ENCODE measurements around the gene MCU. TPM values are rescaled to one million over a fixed set of nuclear protein-coding genes. Genes with fewer than 3 reads are reported as not detected.

The MCU gene
- total RNA-seq, 1 donor from 2014 or later = 15.5 TPM

DNA sequence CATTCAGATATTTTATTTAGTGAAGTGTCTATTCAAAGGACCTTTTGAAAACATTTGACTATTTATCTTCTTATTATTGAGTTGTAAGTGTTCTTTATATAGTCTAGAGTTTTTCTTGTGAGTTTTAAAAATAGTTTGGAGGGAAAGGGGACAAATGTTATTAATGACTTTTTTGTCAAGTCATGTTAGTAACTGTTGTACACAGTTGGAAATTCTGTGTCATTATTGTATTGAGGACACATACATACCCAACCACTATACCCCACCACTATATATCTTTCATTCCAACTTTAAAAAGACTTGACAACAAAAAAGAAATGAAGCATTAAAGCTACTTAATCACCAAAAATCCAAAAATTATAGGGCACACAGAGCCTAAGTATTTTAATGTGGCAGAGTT is 148.4 kb downstream of the MCU start:
- intact Hi-C loops (cut with micrococcal nuclease) = no loop called here
- no peaks in the 10 kb centered on the region for H3K9me3 Mint-ChIP-seq
- no peak overlapping the region for H3K27ac Mint-ChIP-seq
- ChIA-PET POLR2A (no interaction called here), CTCF (no interaction called here)
- no peak for ATAC-seq (ENCODE audit: low read depth)
- H3K27me3 Mint-ChIP-seq = no peaks in the 10 kb centered on the region
- DNase-seq = no peak
- H3K4me1 Mint-ChIP-seq = no peaks in the 10 kb centered on the region
- TF ChIP-seq, protein P1, sequence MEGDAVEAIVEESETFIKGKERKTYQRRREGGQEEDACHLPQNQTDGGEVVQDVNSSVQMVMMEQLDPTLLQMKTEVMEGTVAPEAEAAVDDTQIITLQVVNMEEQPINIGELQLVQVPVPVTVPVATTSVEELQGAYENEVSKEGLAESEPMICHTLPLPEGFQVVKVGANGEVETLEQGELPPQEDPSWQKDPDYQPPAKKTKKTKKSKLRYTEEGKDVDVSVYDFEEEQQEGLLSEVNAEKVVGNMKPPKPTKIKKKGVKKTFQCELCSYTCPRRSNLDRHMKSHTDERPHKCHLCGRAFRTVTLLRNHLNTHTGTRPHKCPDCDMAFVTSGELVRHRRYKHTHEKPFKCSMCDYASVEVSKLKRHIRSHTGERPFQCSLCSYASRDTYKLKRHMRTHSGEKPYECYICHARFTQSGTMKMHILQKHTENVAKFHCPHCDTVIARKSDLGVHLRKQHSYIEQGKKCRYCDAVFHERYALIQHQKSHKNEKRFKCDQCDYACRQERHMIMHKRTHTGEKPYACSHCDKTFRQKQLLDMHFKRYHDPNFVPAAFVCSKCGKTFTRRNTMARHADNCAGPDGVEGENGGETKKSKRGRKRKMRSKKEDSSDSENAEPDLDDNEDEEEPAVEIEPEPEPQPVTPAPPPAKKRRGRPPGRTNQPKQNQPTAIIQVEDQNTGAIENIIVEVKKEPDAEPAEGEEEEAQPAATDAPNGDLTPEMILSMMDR (IDR thresholded peaks at IDR 0.05) = no peak
- no peak overlapping the region for H3K4me3 Mint-ChIP-seq
- H3K36me3 Mint-ChIP-seq (ENCODE audit: low read depth) = no peaks in the 10 kb centered on the region

DNA sequence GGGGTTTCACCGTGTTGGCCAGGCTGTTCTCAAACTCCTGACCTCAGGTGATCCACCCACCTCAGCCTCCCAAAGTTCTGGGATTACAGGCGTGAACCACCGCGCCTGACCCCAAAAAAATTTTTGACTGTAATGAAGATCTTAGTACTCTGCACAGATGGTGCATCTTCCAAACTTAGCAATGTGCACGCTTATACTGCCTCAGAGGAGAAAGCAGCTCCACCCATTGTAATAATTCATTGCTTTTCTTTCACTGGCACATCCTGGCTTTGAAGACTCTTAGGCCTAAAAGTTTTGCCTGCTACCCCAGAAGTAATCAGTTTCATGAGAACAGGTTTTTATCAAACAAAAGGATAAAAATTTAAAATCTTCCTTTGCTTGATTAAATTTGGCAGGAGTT is 149.5 kb downstream of the MCU start:
- H3K36me3 Mint-ChIP-seq (ENCODE audit: low read depth) = no peaks in the 10 kb centered on the region
- H3K4me3 Mint-ChIP-seq = no peak overlapping the region
- TF ChIP-seq, protein P1 (IDR thresholded peaks at IDR 0.05) = no peak
- H3K9me3 Mint-ChIP-seq = no peaks in the 10 kb centered on the region
- H3K27me3 Mint-ChIP-seq = no peaks in the 10 kb centered on the region
- POLR2A ChIA-PET = no interaction called here
- H3K27ac Mint-ChIP-seq = no peak overlapping the region
- ATAC-seq (ENCODE audit: low read depth) (no peak), DNase-seq (no peak)
- no peaks in the 10 kb centered on the region for H3K4me1 Mint-ChIP-seq
- intact Hi-C loops (cut with micrococcal nuclease) = no loop called here
- CTCF ChIA-PET = no interaction called here

GRCh38 chr10:72842164-72842563 is 150.2 kb downstream of the MCU start:
- H3K27ac Mint-ChIP-seq = no peak overlapping the region
- ATAC-seq (ENCODE audit: low read depth) (no peak), DNase-seq (no peak)
- H3K27me3 Mint-ChIP-seq = no peaks in the 10 kb centered on the region
- ChIA-PET CTCF (no interaction called here), POLR2A (no interaction called here)
- no peak overlapping the region for H3K4me3 Mint-ChIP-seq
- no peaks in the 10 kb centered on the region for H3K4me1 Mint-ChIP-seq
- TF ChIP-seq, protein P1 (IDR thresholded peaks at IDR 0.05) = no peak
- intact Hi-C loops (cut with micrococcal nuclease) = no loop called here
- no peaks in the 10 kb centered on the region for H3K9me3 Mint-ChIP-seq
- no peaks in the 10 kb centered on the region for H3K36me3 Mint-ChIP-seq (ENCODE audit: low read depth)

GRCh38 chr10:72846238-72846637 is 154.3 kb downstream of the MCU start:
- ATAC-seq (ENCODE audit: low read depth) (no peak), DNase-seq (no peak)
- Mint-ChIP-seq H3K9me3 (peaks cover 5% of the 10 kb centered on the region), H3K27ac (no peak overlapping the region), H3K4me1 (no peaks in the 10 kb centered on the region), H3K36me3 (ENCODE audit: low read depth) (peaks cover 9% of the 10 kb centered on the region), H3K27me3 (no peaks in the 10 kb centered on the region), H3K4me3 (no peak overlapping the region)
- CTCF ChIA-PET = no interaction called here
- intact Hi-C loops (cut with micrococcal nuclease) = no loop called here
- TF ChIP-seq, protein P1 (IDR thresholded peaks at IDR 0.05) = no peak
- POLR2A ChIA-PET = no interaction called here

- intact Hi-C loops (cut with micrococcal nuclease) = no loop called here
- no peak for DNase-seq
- no peak overlapping the region for H3K4me3 Mint-ChIP-seq
- TF ChIP-seq, protein P1 (IDR thresholded peaks at IDR 0.05) = no peak
- ChIA-PET CTCF (no interaction called here), POLR2A (no interaction called here)
- no peaks in the 10 kb centered on the region for H3K4me1 Mint-ChIP-seq
- H3K9me3 Mint-ChIP-seq = peaks cover 7% of the 10 kb centered on the region
- peaks cover 12% of the 10 kb centered on the region for H3K36me3 Mint-ChIP-seq (ENCODE audit: low read depth)
- H3K27me3 Mint-ChIP-seq = no peaks in the 10 kb centered on the region
- no peak overlapping the region for H3K27ac Mint-ChIP-seq
- ATAC-seq (ENCODE audit: low read depth) = no peak
These were observed 155.7 kb downstream of the MCU start for GRCh38 chr10:72847681-72848080.
